NB4 (cell line): ENCODE measurements around the gene RERE.

Source experiments
- DNase-seq: peaks from one replicate; pipeline ENCODE4 v3.0.0; 2010; ENCODE audit warnings: low read depth
- H3K4me3 ChIP-seq: one replicate; pipeline ENCODE4 v1.5.1; 2011; ENCODE audit warnings: mild to moderate bottlenecking, low read depth, low read length, moderate library complexity
- MAX ChIP-seq: IDR thresholded peaks from 2 replicates; pipeline ENCODE4 v1.6.1; 2011; ENCODE audit warnings: low read depth, low read length
- MYC ChIP-seq: IDR thresholded peaks from 2 replicates; pipeline ENCODE4 v1.6.1; 2011; ENCODE audit warnings: low read depth, low read length
- POLR2A ChIP-seq: IDR thresholded peaks from 2 replicates; pipeline ENCODE4 v1.6.1; 2011; ENCODE audit warnings: mild to moderate bottlenecking; ENCODE audit not compliant: insufficient read length; ENCODE audit errors: extremely low read depth
- TF ChIP-seq, protein P1 (sequence below): IDR thresholded peaks from one replicate; pipeline ENCODE4 v1.5.1; 2012; ENCODE audit warnings: low read depth, low read length

The RERE gene

DNA sequence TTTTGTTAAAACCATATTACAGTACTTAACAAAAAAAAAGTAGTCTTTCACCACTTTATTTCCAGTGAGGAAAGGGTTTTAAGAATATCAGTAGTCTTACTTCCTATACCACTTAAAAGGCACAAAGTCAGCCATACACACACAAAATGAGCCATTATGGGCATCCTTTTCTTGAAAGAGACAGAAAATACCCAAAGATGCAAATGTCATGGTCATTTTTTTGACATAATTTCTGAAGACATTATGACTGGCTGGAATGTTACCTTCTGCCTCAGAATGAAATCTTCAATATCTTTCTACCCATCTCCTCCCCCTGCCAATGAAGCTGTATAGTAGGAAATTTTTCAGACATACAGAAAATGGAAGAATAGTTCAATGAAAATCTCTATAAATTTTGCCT, 261.9 kb downstream of the RERE start:
- TF ChIP-seq MYC (no peak), MAX (no peak), POLR2A (no peak)
- TF ChIP-seq, protein P1, sequence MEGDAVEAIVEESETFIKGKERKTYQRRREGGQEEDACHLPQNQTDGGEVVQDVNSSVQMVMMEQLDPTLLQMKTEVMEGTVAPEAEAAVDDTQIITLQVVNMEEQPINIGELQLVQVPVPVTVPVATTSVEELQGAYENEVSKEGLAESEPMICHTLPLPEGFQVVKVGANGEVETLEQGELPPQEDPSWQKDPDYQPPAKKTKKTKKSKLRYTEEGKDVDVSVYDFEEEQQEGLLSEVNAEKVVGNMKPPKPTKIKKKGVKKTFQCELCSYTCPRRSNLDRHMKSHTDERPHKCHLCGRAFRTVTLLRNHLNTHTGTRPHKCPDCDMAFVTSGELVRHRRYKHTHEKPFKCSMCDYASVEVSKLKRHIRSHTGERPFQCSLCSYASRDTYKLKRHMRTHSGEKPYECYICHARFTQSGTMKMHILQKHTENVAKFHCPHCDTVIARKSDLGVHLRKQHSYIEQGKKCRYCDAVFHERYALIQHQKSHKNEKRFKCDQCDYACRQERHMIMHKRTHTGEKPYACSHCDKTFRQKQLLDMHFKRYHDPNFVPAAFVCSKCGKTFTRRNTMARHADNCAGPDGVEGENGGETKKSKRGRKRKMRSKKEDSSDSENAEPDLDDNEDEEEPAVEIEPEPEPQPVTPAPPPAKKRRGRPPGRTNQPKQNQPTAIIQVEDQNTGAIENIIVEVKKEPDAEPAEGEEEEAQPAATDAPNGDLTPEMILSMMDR: no peak
- no peak overlapping the region for H3K4me3 ChIP-seq
- DNase-seq: no peak

- H3K4me3 ChIP-seq: no peak overlapping the region
- TF ChIP-seq, protein P1: no peak
- TF ChIP-seq MYC (no peak), MAX (no peak), POLR2A (no peak)
- DNase-seq: no peak
Observed at GRCh38 chr1:8554956-8555534, 262.4 kb downstream of the RERE start.

GRCh38 chr1:8552820-8553397, 264.5 kb downstream of the RERE start:
- no peak for TF ChIP-seq MYC
- TF ChIP-seq MAX: no peak
- no peak for TF ChIP-seq POLR2A
- TF ChIP-seq, protein P1: no peak
- DNase-seq: no peak
- no peak overlapping the region for H3K4me3 ChIP-seq

GRCh38 chr1:8551613-8552489, 265.6 kb downstream of the RERE start:
- no peak for DNase-seq
- TF ChIP-seq POLR2A (no peak), MYC (no peak), MAX (no peak)
- TF ChIP-seq, protein P1: no peak
- H3K4me3 ChIP-seq: no peak overlapping the region

DNA sequence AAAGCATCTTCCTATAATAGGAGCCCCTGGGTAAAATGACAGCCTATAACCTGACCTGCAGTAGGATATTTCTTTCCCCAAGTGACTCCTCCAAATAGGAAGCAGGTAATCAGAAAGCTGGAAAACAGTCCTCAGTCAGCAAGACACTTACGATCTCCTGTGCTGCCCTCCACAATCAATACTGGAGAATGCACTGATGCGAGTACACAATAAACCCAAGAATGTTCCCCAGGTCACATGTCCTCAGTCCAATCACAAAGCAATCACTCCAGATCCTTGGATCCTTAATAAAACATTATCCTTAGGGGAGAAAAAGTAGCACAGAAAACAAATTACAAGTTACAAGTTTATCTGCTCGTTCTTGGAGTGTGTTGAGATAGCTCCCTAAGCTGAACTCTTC, 266.4 kb downstream of the RERE start:
- DNase-seq: no peak
- no peak overlapping the region for H3K4me3 ChIP-seq
- no peak for TF ChIP-seq MAX
- TF ChIP-seq, protein P1: no peak
- TF ChIP-seq POLR2A: no peak
- no peak for TF ChIP-seq MYC
